Osteocyte (in vitro differentiated cells): Measurements from ENCODE around the gene ADCYAP1. TPM values are rescaled to one million over a fixed set of nuclear protein-coding genes. Genes with fewer than 3 reads are reported as not detected.
"Not testable (repeated sequence)": the region's sequence is repeated elsewhere in the genome, so short reads cannot be mapped to it uniquely, and the experiment has no call there.

ENCODE experiments used
- DNase-seq: peaks from one replicate; pipeline ENCODE4 v3.0.0; 2021; ENCODE audit warnings: mixed read lengths; ENCODE audit not compliant: unreplicated experiment; ENCODE audit errors: extremely low spot score
- H3K27ac Mint-ChIP-seq: one replicate; pipeline ENCODE4 v1.8.0; 2021; ENCODE audit warnings: mild to moderate bottlenecking, mixed read lengths; ENCODE audit not compliant: unreplicated experiment
- H3K27me3 Mint-ChIP-seq: one replicate; pipeline ENCODE4 v1.8.0; 2021; ENCODE audit warnings: mixed read lengths; ENCODE audit not compliant: unreplicated experiment
- H3K36me3 Mint-ChIP-seq: one replicate; pipeline ENCODE4 v1.8.0; 2021; ENCODE audit warnings: mixed read lengths; ENCODE audit not compliant: unreplicated experiment
- H3K4me1 Mint-ChIP-seq: one replicate; pipeline ENCODE4 v1.8.0; 2021; ENCODE audit warnings: mixed read lengths; ENCODE audit not compliant: unreplicated experiment
- H3K4me3 Mint-ChIP-seq: one replicate; pipeline ENCODE4 v1.8.0; 2021; ENCODE audit warnings: mild to moderate bottlenecking, moderate library complexity, mixed read lengths; ENCODE audit not compliant: unreplicated experiment
- H3K9me3 Mint-ChIP-seq: one replicate; pipeline ENCODE4 v1.8.0; 2021; ENCODE audit warnings: mixed read lengths; ENCODE audit not compliant: unreplicated experiment
- long read RNA-seq: library from polyadenylated mRNA; unstranded; transcript quantifications from one replicate; pipeline ENCODE4 v2.0.0, GENCODE V29; 2021
- total RNA-seq: library from RNA; stranded (reverse); gene quantifications from 2 replicates; pipeline ENCODE4 v1.2.1, GENCODE V29; 2021
- TF ChIP-seq, protein P1 (sequence below): fragments of 200-600 bp; sonication (generic); IDR thresholded peaks from 2 replicates; pipeline ENCODE4 v1.5.0; 2021; ENCODE audit warnings: antibody characterized with exemption, mild to moderate bottlenecking, moderate library complexity

ADCYAP1 gene
- total RNA-seq: not detected in 2 replicates
- long read RNA-seq: 0 reads

DNA sequence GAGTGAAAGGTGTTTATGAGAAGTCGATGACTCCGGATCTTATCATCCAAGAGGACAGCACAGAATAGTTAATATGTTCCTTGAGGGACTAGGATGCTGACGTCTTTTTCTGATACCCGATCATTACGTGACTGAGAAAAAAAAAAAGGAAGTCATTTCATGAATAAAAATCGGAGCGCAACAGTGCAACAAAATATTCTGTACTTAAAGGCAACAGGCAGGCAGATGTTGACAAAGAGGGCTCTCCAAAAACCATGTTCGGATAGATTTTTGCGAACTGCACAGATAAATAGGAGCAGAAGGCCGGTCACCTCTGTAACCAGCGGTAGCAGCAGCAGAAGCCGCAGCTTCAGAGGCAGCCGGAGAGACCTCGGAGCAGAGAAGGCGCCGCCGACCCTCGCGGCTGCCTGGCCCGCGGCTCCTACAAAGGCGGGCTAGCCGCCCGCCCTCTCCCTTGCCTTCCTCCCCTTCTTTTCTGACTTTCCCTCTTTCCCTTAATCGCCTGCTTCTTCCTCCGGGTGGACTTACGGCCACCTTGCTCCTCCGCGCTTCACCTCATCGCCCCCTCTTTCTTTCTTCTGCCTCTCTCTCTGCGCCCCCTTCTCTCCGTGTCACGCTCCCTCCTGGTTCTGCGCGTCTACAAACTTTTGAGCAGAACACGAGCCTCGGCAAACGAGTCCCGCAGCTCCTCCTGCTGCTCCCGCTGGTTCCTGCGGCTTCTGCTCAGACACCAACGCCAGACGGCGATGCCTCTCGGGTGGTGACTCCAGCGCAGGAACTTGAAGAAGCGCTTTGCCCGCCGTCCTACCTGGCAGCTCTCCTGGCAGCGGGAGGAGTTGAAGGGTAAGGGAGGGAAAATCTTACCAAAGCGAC is at the start of gene ADCYAP1:
Gene ADCYAP1 (plus strand): TSS at position 654 of the 873 bp plus-strand sequence. CDS start 516 bp downstream, outside the sequence.
- H3K4me1 Mint-ChIP-seq: peaks cover 36% of the 10 kb centered on the region
- H3K9me3 Mint-ChIP-seq: no peaks in the 10 kb centered on the region
- TF ChIP-seq, protein P1, sequence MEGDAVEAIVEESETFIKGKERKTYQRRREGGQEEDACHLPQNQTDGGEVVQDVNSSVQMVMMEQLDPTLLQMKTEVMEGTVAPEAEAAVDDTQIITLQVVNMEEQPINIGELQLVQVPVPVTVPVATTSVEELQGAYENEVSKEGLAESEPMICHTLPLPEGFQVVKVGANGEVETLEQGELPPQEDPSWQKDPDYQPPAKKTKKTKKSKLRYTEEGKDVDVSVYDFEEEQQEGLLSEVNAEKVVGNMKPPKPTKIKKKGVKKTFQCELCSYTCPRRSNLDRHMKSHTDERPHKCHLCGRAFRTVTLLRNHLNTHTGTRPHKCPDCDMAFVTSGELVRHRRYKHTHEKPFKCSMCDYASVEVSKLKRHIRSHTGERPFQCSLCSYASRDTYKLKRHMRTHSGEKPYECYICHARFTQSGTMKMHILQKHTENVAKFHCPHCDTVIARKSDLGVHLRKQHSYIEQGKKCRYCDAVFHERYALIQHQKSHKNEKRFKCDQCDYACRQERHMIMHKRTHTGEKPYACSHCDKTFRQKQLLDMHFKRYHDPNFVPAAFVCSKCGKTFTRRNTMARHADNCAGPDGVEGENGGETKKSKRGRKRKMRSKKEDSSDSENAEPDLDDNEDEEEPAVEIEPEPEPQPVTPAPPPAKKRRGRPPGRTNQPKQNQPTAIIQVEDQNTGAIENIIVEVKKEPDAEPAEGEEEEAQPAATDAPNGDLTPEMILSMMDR: no peak
- H3K4me3 Mint-ChIP-seq: peak within 1 kb of the TSS; percentile 19
- no peak for DNase-seq
- no peak within 1 kb of the TSS for H3K27ac Mint-ChIP-seq
- H3K27me3 Mint-ChIP-seq: peaks cover 75% of the 10 kb centered on the region
- H3K36me3 Mint-ChIP-seq: peaks cover 2% of the 10 kb centered on the region

DNA sequence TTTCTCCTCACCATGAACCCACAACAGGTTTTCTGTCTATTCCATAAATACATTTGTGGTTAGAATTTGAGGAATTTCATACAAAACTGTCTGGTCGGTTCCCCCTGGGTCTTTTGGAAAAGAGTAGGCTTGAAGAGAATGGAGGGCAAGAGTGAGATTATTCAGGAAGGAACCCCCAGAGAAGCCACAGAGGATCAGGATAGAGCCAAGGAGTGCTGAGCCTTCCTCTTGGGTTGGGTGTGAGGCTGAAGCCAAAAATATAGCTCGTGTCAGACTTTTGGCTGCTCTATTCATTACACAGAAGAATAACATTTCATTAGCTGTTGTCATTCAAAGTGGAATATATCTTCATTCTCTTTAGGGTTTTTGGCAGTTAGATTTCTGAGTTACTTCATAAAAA is 46.7 kb upstream of the ADCYAP1 start:
- no peaks in the 10 kb centered on the region for H3K36me3 Mint-ChIP-seq
- H3K27ac Mint-ChIP-seq: no peak overlapping the region
- H3K9me3 Mint-ChIP-seq: no peaks in the 10 kb centered on the region
- TF ChIP-seq, protein P1: no peak
- no peak for DNase-seq
- H3K27me3 Mint-ChIP-seq: peaks cover 35% of the 10 kb centered on the region
- no peaks in the 10 kb centered on the region for H3K4me1 Mint-ChIP-seq
- H3K4me3 Mint-ChIP-seq: no peak overlapping the region

DNA sequence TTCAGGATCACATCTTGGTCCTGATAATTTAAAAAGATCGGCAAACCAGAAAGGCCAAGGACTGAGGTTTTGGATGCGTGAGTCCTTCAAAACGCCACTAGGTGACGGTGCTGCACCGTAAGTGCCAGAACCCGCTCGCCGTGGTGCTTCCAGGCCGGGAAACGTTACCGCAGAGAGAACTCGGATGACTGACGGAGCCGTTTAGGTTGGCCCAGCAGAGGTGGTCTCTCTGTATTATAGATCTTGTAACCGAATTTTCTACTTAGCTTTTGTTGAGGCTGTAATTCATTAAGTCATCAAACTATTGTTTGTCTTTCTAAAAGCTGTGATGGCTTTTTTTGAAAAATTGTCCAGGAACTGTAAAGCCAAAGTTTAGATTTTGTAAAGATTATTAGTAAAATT is 39.8 kb upstream of the ADCYAP1 start:
- Mint-ChIP-seq H3K4me3 (no peak overlapping the region), H3K27ac (no peak overlapping the region), H3K27me3 (peaks cover 64% of the 10 kb centered on the region), H3K4me1 (peaks cover 2% of the 10 kb centered on the region), H3K9me3 (no peaks in the 10 kb centered on the region), H3K36me3 (no peaks in the 10 kb centered on the region)
- DNase-seq: no peak
- TF ChIP-seq, protein P1: peak; percentile 98

DNA sequence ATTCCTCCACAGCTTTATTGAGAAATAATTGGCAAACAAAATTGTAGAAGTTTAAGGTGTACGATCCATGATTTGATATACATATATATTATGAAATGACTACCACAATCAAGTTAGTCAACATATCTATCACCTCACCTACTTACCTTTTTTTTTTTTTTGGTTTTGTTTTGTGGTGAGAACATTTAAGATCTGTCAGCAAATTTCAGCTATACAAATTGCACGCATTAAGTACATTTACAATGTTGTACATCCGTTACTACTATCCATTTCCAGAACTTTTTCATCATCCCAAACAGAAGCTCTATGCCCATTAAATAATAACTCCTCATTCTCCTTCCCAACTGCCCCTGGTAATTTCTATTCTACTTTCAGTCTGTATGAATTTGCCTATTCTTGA is 37.4 kb upstream of the ADCYAP1 start:
- Mint-ChIP-seq H3K27me3 (peaks cover 51% of the 10 kb centered on the region), H3K4me1 (peaks cover 2% of the 10 kb centered on the region), H3K36me3 (no peaks in the 10 kb centered on the region), H3K9me3 (no peaks in the 10 kb centered on the region), H3K4me3 (no peak overlapping the region), H3K27ac (no peak overlapping the region)
- no peak for DNase-seq
- TF ChIP-seq, protein P1: no peak

DNA sequence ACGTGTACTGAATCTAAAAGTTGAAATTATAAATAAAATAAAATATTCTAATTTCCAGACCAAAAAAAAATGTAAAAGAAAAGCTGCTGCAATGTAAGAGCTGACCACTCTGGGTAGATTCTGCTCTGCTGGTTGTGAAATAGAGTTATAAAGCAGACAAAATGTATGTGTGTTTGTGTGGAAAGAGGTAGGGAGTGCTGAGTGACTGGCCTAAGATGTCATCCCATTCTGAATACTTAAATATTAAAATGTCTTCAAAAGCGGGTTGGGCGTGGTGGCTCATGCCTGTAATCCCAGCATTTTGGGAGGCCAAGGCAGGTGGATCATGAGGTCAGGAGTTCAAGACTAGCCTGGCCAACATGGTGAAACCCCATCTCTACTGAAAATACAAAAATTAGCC is 31.2 kb upstream of the ADCYAP1 start:
- H3K4me3 Mint-ChIP-seq, H3K36me3 Mint-ChIP-seq, H3K9me3 Mint-ChIP-seq, H3K27ac Mint-ChIP-seq, DNase-seq, H3K4me1 Mint-ChIP-seq: not testable (repeated sequence)
- H3K27me3 Mint-ChIP-seq: peaks cover 28% of the 10 kb centered on the region
